ENCODE measurements around the gene ENTPD8. TPM values are rescaled to one million over a fixed set of nuclear protein-coding genes. Genes with fewer than 3 reads are reported as not detected.

Gene ENTPD8
- total RNA-seq, 1 donor, result not detected

DNA sequence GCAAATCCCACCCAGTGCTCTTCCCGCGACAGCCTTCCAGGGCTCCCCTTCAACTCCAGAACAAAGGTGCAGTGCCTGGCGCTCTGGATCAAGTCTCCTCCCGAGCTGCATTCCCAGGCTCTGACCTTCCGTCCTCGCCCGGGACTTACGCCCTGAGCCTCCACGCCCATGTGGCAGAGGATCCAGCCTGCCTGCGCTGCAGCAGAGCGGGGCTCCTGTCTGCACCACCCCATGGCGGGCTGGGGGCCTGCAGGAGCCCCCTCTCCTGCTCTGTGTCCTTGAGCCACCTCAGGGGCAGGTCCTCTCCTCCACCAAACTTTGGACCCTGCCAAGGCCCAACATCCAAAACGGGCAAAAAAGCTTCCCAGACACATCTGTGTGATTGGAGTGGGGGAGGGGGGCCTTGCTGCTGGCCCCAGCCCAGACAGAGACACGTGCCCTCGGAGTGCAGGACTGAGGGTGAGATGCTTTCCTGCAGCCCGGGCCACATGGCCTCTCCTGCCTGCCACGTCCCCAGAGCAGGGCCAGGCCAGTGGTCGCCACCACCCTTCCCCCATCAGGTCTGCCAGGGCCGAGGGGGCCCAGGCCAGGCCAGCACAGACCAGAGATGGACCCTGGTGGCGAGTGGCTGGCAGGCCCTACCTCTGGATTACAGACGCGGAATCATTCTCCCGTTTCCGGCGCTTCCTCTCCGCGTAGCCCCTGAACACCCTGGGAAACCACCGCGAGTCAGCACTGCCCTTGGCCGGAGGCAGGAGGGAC lies 13.6 kb upstream of the ENTPD8 start:
- TF ChIP-seq, protein P1, sequence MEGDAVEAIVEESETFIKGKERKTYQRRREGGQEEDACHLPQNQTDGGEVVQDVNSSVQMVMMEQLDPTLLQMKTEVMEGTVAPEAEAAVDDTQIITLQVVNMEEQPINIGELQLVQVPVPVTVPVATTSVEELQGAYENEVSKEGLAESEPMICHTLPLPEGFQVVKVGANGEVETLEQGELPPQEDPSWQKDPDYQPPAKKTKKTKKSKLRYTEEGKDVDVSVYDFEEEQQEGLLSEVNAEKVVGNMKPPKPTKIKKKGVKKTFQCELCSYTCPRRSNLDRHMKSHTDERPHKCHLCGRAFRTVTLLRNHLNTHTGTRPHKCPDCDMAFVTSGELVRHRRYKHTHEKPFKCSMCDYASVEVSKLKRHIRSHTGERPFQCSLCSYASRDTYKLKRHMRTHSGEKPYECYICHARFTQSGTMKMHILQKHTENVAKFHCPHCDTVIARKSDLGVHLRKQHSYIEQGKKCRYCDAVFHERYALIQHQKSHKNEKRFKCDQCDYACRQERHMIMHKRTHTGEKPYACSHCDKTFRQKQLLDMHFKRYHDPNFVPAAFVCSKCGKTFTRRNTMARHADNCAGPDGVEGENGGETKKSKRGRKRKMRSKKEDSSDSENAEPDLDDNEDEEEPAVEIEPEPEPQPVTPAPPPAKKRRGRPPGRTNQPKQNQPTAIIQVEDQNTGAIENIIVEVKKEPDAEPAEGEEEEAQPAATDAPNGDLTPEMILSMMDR (IDR thresholded peaks at IDR 0.05; ENCODE audit: extremely low read depth, low read depth, low read length), result no peak
- Histone ChIP-seq H4K20me1 (ENCODE audit: insufficient read depth, low read length) (peaks cover 39% of the 10 kb centered on the region), H3K36me3 (ENCODE audit: insufficient read depth, low read length) (peaks cover 23% of the 10 kb centered on the region), H3K79me2 (ENCODE audit: insufficient read depth, low read length) (peaks cover 11% of the 10 kb centered on the region), H3K9me3 (ENCODE audit: low read depth, low read length) (no peaks in the 10 kb centered on the region), H3K4me1 (ENCODE audit: insufficient read depth, low read length) (peaks cover 30% of the 10 kb centered on the region), H3K27me3 (ENCODE audit: insufficient read depth, low read length) (no peaks in the 10 kb centered on the region), H3K27ac (ENCODE audit: low read depth, low read length) (no peak overlapping the region), H2AFZ (ENCODE audit: low read length) (no peak overlapping the region), H3K4me2 (ENCODE audit: insufficient read depth, low read length) (no peak overlapping the region), H3K4me3 (ENCODE audit: insufficient read depth, low read length) (no peak overlapping the region)
- peak; percentile 82 for DNase-seq (ENCODE audit: insufficient read length, low spot score, missing footprints)

DNA sequence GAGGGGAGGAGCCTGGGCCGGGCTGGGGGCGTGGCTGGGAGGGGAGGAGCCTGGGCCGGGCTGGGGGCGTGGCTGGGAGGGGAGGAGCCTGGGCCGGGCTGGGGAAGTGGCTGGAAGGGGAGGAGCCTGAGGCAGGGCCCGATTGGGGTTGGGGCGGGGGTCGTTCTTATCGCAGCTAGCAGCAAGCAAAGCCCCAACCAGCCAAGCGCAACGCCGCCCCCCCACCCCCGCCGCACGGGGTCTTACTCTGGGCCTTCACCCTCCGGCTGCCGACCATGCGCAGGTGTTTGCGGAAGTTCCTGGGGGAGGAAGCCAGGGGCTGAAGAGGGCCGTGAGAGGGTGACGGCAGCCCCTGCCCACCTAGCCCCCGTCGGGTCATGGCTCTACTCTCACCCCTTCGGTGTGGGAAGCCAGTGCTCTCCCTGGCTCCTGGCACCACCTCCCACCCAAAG lies 13.0 kb upstream of the ENTPD8 start:
- TF ChIP-seq, protein P1 (IDR thresholded peaks at IDR 0.05; ENCODE audit: extremely low read depth, low read depth, low read length), result no peak
- Histone ChIP-seq H3K9me3 (ENCODE audit: low read depth, low read length) (no peaks in the 10 kb centered on the region), H3K27ac (ENCODE audit: low read depth, low read length) (no peak overlapping the region), H3K4me3 (ENCODE audit: insufficient read depth, low read length) (no peak overlapping the region), H3K36me3 (ENCODE audit: insufficient read depth, low read length) (peaks cover 23% of the 10 kb centered on the region), H4K20me1 (ENCODE audit: insufficient read depth, low read length) (peaks cover 39% of the 10 kb centered on the region), H3K79me2 (ENCODE audit: insufficient read depth, low read length) (peaks cover 11% of the 10 kb centered on the region), H3K4me1 (ENCODE audit: insufficient read depth, low read length) (peaks cover 25% of the 10 kb centered on the region), H2AFZ (ENCODE audit: low read length) (no peak overlapping the region), H3K4me2 (ENCODE audit: insufficient read depth, low read length) (no peak overlapping the region), H3K27me3 (ENCODE audit: insufficient read depth, low read length) (no peaks in the 10 kb centered on the region)
- DNase-seq (ENCODE audit: insufficient read length, low spot score, missing footprints), result peak; percentile 87

DNA sequence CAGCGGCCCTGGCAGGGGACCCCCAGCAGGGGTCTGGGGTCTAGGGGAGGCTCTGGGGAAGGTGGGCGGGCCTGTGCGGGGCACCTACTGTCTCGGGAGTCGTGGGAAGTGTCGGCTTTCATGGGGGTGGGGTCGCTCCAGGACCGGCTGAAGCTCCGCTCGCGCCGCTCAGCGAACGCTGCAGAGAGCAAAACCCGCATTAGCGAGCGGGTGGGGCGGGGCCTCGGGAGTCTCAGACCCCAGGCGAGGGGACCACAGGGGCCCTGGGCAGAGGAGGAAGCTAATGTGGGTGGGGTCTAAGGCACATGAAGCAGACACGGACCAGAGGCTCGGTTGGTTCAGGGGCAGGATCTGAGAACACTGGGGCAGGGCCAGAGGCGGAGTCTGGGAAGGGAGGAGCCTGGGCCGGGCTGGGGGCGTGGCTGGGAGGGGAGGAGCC lies 12.5 kb upstream of the ENTPD8 start:
- H2AFZ ChIP-seq (ENCODE audit: low read length), result no peak overlapping the region
- no peaks in the 10 kb centered on the region for H3K9me3 ChIP-seq (ENCODE audit: low read depth, low read length)
- peaks cover 9% of the 10 kb centered on the region for H3K79me2 ChIP-seq (ENCODE audit: insufficient read depth, low read length)
- TF ChIP-seq, protein P1 (IDR thresholded peaks at IDR 0.05; ENCODE audit: extremely low read depth, low read depth, low read length), result no peak
- no peak overlapping the region for H3K27ac ChIP-seq (ENCODE audit: low read depth, low read length)
- H4K20me1 ChIP-seq (ENCODE audit: insufficient read depth, low read length), result peaks cover 39% of the 10 kb centered on the region
- peak; percentile 97 for DNase-seq (ENCODE audit: insufficient read length, low spot score, missing footprints)
- peaks cover 25% of the 10 kb centered on the region for H3K4me1 ChIP-seq (ENCODE audit: insufficient read depth, low read length)
- H3K27me3 ChIP-seq (ENCODE audit: insufficient read depth, low read length), result no peaks in the 10 kb centered on the region
- H3K4me2 ChIP-seq (ENCODE audit: insufficient read depth, low read length), result no peak overlapping the region
- no peak overlapping the region for H3K4me3 ChIP-seq (ENCODE audit: insufficient read depth, low read length)
- H3K36me3 ChIP-seq (ENCODE audit: insufficient read depth, low read length), result peaks cover 23% of the 10 kb centered on the region

Measured in osteoblast (primary cell).